Large intestine (tissue), 3 donors: ENCODE results near the gene PTPRD. TPM values are rescaled to one million over a fixed set of nuclear protein-coding genes. Genes with fewer than 3 reads are reported as not detected.

Source experiments
- DNase-seq, 2 donors: peaks; one replicate each; pipeline versions ENCODE4 v3.0.0 to v3.0.0-alpha.2; 2013
- H3K27ac ChIP-seq: one replicate; pipeline ENCODE4 v1.5.1; 2013; ENCODE audit warnings: low read length
- H3K27me3 ChIP-seq: 2 replicates; pipeline ENCODE4 v1.6.1; 2013; ENCODE audit warnings: low read length; ENCODE audit not compliant: control insufficient read depth, insufficient read depth
- H3K36me3 ChIP-seq: 2 replicates; pipeline ENCODE4 v1.6.1; 2013; ENCODE audit warnings: low read length; ENCODE audit not compliant: control insufficient read depth, insufficient read depth
- H3K4me1 ChIP-seq: one replicate; pipeline ENCODE4 v1.6.1; 2013; ENCODE audit warnings: low read length; ENCODE audit not compliant: control insufficient read depth, insufficient read depth
- H3K4me3 ChIP-seq: one replicate; pipeline ENCODE4 v1.5.1; 2013; ENCODE audit warnings: low read length
- H3K9me3 ChIP-seq: one replicate; pipeline ENCODE4 v1.6.1; 2013; ENCODE audit warnings: mild to moderate bottlenecking, low read depth, low read length, moderate library complexity; ENCODE audit not compliant: control insufficient read depth
- WGBS: methylation state at CpG from one replicate; pipeline ENCODE4 v1.1.5; 2013; ENCODE audit warnings: low lambda C conversion rate; ENCODE audit not compliant: insufficient coverage; 5-methylcytosine and 5-hydroxymethylcytosine counted together
- polyA plus RNA-seq: library from polyadenylated mRNA; unstranded; fragments of 120-200 nt; gene quantifications from one replicate; pipeline ENCODE4 v1.2.1, GENCODE V29; 2013

PTPRD gene
- polyA plus RNA-seq, 1 donor: 12.0 TPM

GRCh38 chr9:10251490-10251889 is 361.3 kb downstream of the PTPRD start:
- no peaks in the 10 kb centered on the region for H3K27me3 ChIP-seq
- DNase-seq: no peak
- no peak overlapping the region for H3K27ac ChIP-seq
- H3K36me3 ChIP-seq: no peaks in the 10 kb centered on the region
- H3K9me3 ChIP-seq: no peaks in the 10 kb centered on the region
- no peak overlapping the region for H3K4me3 ChIP-seq
- no CpG with 5 or more reads among the region's 1 CpG for WGBS
- H3K4me1 ChIP-seq: no peaks in the 10 kb centered on the region

GRCh38 chr9:10250219-10250618 is 362.6 kb downstream of the PTPRD start:
- WGBS: no CpG with 5 or more reads among the region's 1 CpG
- H3K4me1 ChIP-seq: no peaks in the 10 kb centered on the region
- DNase-seq: no peak
- H3K36me3 ChIP-seq: no peaks in the 10 kb centered on the region
- no peak overlapping the region for H3K4me3 ChIP-seq
- no peaks in the 10 kb centered on the region for H3K27me3 ChIP-seq
- H3K27ac ChIP-seq: no peak overlapping the region
- H3K9me3 ChIP-seq: no peaks in the 10 kb centered on the region

- H3K4me1 ChIP-seq: no peaks in the 10 kb centered on the region
- no peaks in the 10 kb centered on the region for H3K36me3 ChIP-seq
- H3K9me3 ChIP-seq: no peaks in the 10 kb centered on the region
- no peak overlapping the region for H3K4me3 ChIP-seq
- no peaks in the 10 kb centered on the region for H3K27me3 ChIP-seq
- DNase-seq: no peak
- no peak overlapping the region for H3K27ac ChIP-seq
- WGBS: no CpG with 5 or more reads among the region's 1 CpG
Observed at GRCh38 chr9:10248890-10249289, 363.9 kb downstream of the PTPRD start.

- Histone ChIP-seq H3K4me3 (no peak overlapping the region), H3K9me3 (no peaks in the 10 kb centered on the region), H3K27ac (no peak overlapping the region), H3K4me1 (no peaks in the 10 kb centered on the region), H3K27me3 (no peaks in the 10 kb centered on the region), H3K36me3 (no peaks in the 10 kb centered on the region)
- no peak for DNase-seq
- WGBS: 40% methylated on average over 1 of the region's 2 CpGs
Observed at GRCh38 chr9:10242255-10242654, 370.5 kb downstream of the PTPRD start.

- no peaks in the 10 kb centered on the region for H3K27me3 ChIP-seq
- H3K4me3 ChIP-seq: no peak overlapping the region
- H3K4me1 ChIP-seq: no peaks in the 10 kb centered on the region
- no peak for DNase-seq
- WGBS: no CpG with 5 or more reads among the region's 1 CpG
- H3K36me3 ChIP-seq: no peaks in the 10 kb centered on the region
- no peaks in the 10 kb centered on the region for H3K9me3 ChIP-seq
- H3K27ac ChIP-seq: no peak overlapping the region
Observed at GRCh38 chr9:10238087-10238486, 374.7 kb downstream of the PTPRD start.

GRCh38 chr9:10237584-10237983 is 375.2 kb downstream of the PTPRD start:
- no peaks in the 10 kb centered on the region for H3K9me3 ChIP-seq
- H3K36me3 ChIP-seq: no peaks in the 10 kb centered on the region
- no peaks in the 10 kb centered on the region for H3K4me1 ChIP-seq
- H3K27ac ChIP-seq: no peak overlapping the region
- no peaks in the 10 kb centered on the region for H3K27me3 ChIP-seq
- H3K4me3 ChIP-seq: no peak overlapping the region
- DNase-seq: no peak

GRCh38 chr9:10236161-10236560 is 376.6 kb downstream of the PTPRD start:
- DNase-seq: no peak

GRCh38 chr9:10235376-10235775 is 377.4 kb downstream of the PTPRD start:
- no peaks in the 10 kb centered on the region for H3K4me1 ChIP-seq
- no peak overlapping the region for H3K27ac ChIP-seq
- H3K9me3 ChIP-seq: no peaks in the 10 kb centered on the region
- no CpG with 5 or more reads among the region's 5 CpGs for WGBS
- no peaks in the 10 kb centered on the region for H3K27me3 ChIP-seq
- no peak overlapping the region for H3K4me3 ChIP-seq
- H3K36me3 ChIP-seq: no peaks in the 10 kb centered on the region
- no peak for DNase-seq

More at GRCh38 chr9:10236161-10236560, 376.6 kb downstream of the PTPRD start:
- WGBS: 93% methylated on average over 2 of the region's 2 CpGs
- Histone ChIP-seq H3K36me3 (no peaks in the 10 kb centered on the region), H3K4me3 (no peak overlapping the region), H3K27me3 (no peaks in the 10 kb centered on the region), H3K9me3 (no peaks in the 10 kb centered on the region), H3K4me1 (no peaks in the 10 kb centered on the region), H3K27ac (no peak overlapping the region)

- WGBS: 25% methylated on average over 1 of the region's 3 CpGs
- Histone ChIP-seq H3K9me3 (no peaks in the 10 kb centered on the region), H3K4me3 (no peak overlapping the region), H3K4me1 (no peaks in the 10 kb centered on the region), H3K27me3 (no peaks in the 10 kb centered on the region), H3K36me3 (no peaks in the 10 kb centered on the region), H3K27ac (no peak overlapping the region)
- DNase-seq: no peak
Observed at GRCh38 chr9:10232352-10232930, 380.4 kb downstream of the PTPRD start.

GRCh38 chr9:10230512-10230911 is 382.3 kb downstream of the PTPRD start:
- H3K9me3 ChIP-seq: no peaks in the 10 kb centered on the region
- DNase-seq: no peak
- WGBS: no CpG with 5 or more reads among the region's 2 CpGs
- no peak overlapping the region for H3K4me3 ChIP-seq
- no peaks in the 10 kb centered on the region for H3K36me3 ChIP-seq
- no peaks in the 10 kb centered on the region for H3K27me3 ChIP-seq
- H3K4me1 ChIP-seq: no peaks in the 10 kb centered on the region
- no peak overlapping the region for H3K27ac ChIP-seq

- Histone ChIP-seq H3K4me1 (no peaks in the 10 kb centered on the region), H3K36me3 (no peaks in the 10 kb centered on the region), H3K27ac (no peak overlapping the region), H3K9me3 (no peaks in the 10 kb centered on the region), H3K4me3 (no peak overlapping the region), H3K27me3 (no peaks in the 10 kb centered on the region)
- WGBS: no CpG with 5 or more reads among the region's 1 CpG
- no peak for DNase-seq
Observed at GRCh38 chr9:10228082-10228481, 384.7 kb downstream of the PTPRD start.
